Omental fat pad (tissue), 4 donors: ENCODE data around the gene HOXA5. TPM values are rescaled to one million over a fixed set of nuclear protein-coding genes. Genes with fewer than 3 reads are reported as not detected.
A peak's percentile ranks its signal among the peaks of the same experiment; 100 is the strongest.

Experiments
- ATAC-seq: fragments of 150-250 bp; one replicate; pipeline ENCODE4 v1.9.1; 2016; ENCODE audit warnings: mild to moderate bottlenecking, moderate library complexity; ENCODE audit not compliant: low FRiP score
- DNase-seq: peaks from one replicate; pipeline ENCODE4 v3.0.0-alpha.2; 2019; ENCODE audit warnings: low spot score
- total RNA-seq, 4 donors: library from RNA; depleted of rRNA; stranded (reverse); fragments of >200 nt; gene quantifications; one replicate each; pipeline ENCODE4 v1.1.0, GENCODE V29; 2016
- TF ChIP-seq, protein P1 (sequence below), 3 donors: fragments of 450-650 bp; IDR thresholded peaks; one replicate each; pipeline ENCODE4 v1.5.1; 2016 to 2017; ENCODE audit warnings: antibody characterized with exemption in 3 of 3, mild to moderate bottlenecking in 3 of 3, moderate library complexity in 2 of 3

Gene HOXA5
- total RNA-seq, 4 donors from 2014 or later, result 10.4 to 39.4 (median 26.5) TPM

DNA sequence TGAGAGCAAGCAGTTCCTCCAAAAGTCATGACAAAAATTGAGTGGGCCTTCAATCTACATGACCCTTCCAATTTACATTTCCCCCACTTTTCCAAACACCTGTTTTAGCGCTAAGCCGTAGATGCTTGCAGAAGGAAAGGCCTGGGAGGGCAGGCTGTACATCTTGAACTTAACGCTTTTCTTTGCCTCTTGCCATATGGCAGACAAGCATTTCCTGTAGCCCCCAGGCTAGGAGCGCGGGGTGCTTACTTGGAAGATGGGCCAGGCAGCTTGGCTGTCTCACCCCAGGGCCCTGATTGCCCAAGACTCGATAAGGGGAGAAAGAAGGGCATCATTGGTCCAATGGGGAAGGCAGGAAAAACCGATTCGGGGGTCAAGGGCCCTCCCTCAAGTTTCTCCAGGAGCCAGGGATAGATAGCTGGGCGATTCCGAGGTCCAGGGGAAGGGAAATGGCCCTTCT, 28.9 kb upstream of the HOXA5 start:
- DNase-seq, result peak; percentile 16
- TF ChIP-seq, protein P1, sequence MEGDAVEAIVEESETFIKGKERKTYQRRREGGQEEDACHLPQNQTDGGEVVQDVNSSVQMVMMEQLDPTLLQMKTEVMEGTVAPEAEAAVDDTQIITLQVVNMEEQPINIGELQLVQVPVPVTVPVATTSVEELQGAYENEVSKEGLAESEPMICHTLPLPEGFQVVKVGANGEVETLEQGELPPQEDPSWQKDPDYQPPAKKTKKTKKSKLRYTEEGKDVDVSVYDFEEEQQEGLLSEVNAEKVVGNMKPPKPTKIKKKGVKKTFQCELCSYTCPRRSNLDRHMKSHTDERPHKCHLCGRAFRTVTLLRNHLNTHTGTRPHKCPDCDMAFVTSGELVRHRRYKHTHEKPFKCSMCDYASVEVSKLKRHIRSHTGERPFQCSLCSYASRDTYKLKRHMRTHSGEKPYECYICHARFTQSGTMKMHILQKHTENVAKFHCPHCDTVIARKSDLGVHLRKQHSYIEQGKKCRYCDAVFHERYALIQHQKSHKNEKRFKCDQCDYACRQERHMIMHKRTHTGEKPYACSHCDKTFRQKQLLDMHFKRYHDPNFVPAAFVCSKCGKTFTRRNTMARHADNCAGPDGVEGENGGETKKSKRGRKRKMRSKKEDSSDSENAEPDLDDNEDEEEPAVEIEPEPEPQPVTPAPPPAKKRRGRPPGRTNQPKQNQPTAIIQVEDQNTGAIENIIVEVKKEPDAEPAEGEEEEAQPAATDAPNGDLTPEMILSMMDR (IDR thresholded peaks at IDR 0.05), result no peak
- ATAC-seq, result no peak

DNA sequence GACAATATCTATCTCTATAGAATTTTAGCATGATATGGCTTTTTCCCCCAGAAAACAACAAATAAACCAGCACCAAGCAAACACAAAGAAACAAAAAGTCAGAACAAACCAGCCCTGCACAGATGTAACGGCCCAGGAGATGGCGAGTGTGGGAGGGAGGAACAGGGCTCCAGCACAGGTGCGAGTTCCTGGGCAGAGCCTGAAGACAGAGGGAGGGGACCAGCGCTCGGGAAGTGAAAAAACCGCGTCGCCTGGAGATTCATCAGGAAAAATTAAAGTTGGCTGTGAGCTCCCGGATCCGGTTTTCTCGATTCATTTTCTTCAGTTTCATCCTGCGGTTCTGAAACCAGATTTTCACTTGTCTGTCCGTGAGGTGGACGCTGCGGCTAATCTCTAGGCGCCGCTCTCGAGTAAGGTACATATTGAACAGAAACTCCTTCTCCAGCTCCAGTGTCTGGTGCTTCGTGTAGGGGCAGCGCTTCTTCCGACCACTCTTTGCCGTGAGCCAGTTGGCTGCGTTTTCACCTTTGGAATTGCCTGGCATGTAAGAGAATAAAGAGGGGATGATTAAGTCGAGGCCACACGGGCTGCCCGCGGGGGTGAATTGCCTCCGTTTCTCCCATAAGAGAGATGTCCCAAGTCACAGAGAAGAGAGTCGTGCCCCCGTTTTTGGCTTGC, 28.3 kb upstream of the HOXA5 start:
- TF ChIP-seq, protein P1 (IDR thresholded peaks at IDR 0.05), result no peak
- DNase-seq, result peak; percentile 20
- ATAC-seq, result no peak

DNA sequence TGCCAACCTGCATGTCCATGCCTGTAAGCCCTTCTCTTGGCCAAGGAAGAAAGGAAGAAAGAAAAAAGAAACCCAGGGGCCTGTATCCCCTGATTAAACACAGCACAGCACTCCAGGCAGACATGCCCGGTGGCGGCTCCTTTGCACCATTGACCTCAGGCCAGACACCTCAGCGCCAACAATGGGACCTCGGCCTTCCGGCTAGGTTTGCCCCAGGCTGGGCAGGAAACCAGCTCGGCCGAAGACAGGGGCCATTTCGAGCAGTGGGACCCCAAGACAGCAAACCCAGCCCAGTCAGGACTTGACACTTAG, 27.8 kb upstream of the HOXA5 start:
- peak; percentile 14 for DNase-seq
- TF ChIP-seq, protein P1 (IDR thresholded peaks at IDR 0.05), result no peak
- ATAC-seq, result no peak

DNA sequence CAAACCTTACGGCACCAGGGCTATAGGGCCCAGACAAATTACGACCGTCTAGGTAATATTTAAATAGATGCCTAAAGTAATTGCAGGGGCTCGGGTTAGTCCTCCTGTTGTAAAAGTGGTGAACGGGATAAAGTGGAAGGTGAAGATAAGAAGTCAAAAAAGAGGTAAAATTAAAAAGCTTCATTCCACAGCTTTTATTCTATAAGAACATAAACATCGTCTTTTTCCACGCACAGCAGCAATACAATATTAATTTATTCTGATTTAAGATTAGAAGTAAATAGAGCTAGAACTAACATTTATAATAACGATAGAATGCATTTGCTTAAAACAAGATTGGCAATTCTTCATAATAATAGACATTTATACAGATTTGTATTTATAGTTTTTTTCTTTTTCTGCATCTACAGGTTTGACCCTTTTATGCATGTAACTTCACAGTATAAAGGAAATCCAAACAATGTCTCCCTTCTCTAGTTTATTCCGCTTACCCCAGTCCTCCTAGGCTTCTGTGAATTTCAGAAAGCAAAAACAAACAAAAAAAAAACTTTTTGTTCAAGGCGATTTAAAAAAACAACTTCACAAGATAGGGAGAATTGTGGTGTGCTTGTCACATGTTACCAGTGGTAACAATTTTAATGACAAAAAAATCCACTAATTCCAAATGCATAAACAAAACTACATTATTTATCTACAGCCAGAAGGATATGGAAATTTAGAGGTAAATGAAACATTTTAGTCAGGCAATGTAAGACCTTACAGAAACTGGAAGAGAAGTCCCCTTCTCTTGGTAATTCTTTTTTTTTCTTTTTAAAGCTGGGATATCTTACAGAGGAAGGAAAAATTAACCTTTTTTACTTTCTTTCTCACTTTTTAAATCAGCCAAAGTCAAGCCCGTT, 27.2 kb upstream of the HOXA5 start:
- ATAC-seq, result no peak
- TF ChIP-seq, protein P1 (IDR thresholded peaks at IDR 0.05), result no peak
- no peak for DNase-seq

DNA sequence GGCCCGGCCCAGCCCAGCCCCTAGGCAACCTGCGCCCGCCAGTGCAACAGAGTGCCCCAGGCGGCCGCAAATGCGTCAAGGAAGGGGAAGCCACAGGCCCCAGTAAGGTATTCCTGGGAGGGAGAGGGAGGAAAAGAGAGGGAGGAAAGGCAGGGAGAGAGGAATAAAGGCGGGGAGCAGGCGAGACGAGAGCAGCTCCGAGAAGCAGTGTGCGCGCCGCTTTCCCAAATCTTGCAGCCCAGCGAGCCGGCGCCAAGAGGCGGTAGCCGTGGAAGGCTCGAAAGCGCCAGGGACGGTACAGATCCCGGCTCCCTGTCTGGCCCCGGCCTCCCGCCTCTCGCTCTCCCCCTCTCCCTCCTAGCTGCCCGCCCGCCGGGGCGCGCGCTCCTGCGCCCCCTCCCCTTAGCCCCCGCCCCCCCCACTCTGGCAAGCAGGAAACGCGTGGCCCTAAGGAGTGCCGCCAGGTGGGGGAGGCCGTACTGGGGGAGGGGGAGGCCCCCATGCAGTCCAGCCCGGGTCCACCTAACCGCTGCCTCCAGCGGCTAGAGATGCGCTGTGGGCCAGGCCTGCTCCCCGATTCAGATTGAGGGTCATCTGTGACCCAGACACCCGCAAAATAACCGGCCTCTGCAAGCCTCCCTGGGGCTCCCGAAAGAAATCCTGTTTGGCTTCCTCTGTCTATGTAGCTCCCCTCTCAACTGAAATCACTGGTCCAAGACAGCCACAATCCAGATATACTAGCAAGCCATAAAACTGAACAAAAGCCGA, 26.4 kb upstream of the HOXA5 start:
- TF ChIP-seq, protein P1 (IDR thresholded peaks at IDR 0.05), result no peak
- DNase-seq (no peak), ATAC-seq (no peak)

DNA sequence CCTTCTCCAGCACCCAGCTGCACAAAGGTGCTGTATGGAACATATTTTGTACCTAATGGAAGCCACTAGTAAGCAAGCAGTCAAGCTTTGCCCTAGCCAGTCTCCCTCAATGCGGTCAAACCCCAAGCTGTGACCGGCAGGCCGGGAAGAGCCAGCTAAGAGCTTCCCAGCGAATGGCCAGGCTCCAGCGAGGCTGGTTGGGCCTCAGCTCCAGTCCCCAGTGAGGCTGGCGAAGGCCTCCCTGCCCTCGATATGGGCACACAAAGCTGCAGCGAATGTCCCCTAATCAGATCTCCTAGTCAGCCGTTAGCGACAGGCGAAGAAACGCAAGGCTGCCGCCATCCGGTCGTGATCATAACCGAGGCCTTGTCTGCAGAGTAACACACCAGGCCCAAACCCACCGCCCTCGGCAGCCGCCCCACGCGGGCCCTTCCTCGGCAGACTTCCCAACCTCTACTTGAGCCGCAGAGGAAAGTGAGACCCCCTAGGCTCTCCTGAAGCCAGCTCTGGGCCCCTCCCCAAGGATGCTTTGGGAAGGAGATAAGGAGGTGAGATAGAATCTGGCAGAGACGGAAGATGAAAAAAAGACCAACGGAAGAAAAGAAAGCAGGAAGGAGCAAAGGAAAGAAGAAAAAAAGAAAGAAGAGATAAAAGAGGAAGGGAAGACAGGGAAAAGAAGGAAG, 24.9 kb upstream of the HOXA5 start:
- no peak for ATAC-seq

More for the DNA sequence above, 24.9 kb upstream of the HOXA5 start:
- TF ChIP-seq, protein P1 (IDR thresholded peaks at IDR 0.05), result no peak
- DNase-seq, result no peak
